Measurements from ENCODE around the gene CYCS. TPM values are rescaled to one million over a fixed set of nuclear protein-coding genes. Genes with fewer than 3 reads are reported as not detected.
A peak's percentile ranks its signal among the peaks of the same experiment; 100 is the strongest.

Gene CYCS
- total RNA-seq, 1 donor from 2014 or later, result 70.7 TPM

- H3K36me3 ChIP-seq (ENCODE audit: control insufficient read depth, insufficient read depth, low read length), result no peaks in the 10 kb centered on the region
- no peaks in the 10 kb centered on the region for H3K27me3 ChIP-seq (ENCODE audit: control insufficient read depth, insufficient read depth, low read length)
- no peak for DNase-seq (ENCODE audit: low read depth)
- TF ChIP-seq, protein P1, sequence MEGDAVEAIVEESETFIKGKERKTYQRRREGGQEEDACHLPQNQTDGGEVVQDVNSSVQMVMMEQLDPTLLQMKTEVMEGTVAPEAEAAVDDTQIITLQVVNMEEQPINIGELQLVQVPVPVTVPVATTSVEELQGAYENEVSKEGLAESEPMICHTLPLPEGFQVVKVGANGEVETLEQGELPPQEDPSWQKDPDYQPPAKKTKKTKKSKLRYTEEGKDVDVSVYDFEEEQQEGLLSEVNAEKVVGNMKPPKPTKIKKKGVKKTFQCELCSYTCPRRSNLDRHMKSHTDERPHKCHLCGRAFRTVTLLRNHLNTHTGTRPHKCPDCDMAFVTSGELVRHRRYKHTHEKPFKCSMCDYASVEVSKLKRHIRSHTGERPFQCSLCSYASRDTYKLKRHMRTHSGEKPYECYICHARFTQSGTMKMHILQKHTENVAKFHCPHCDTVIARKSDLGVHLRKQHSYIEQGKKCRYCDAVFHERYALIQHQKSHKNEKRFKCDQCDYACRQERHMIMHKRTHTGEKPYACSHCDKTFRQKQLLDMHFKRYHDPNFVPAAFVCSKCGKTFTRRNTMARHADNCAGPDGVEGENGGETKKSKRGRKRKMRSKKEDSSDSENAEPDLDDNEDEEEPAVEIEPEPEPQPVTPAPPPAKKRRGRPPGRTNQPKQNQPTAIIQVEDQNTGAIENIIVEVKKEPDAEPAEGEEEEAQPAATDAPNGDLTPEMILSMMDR (IDR thresholded peaks at IDR 0.05; ENCODE audit: insufficient read depth, low read length, poor library complexity, severe bottlenecking), result no peak
- no peak overlapping the region for H3K4me3 ChIP-seq (ENCODE audit: low read depth, low read length)
Measured at GRCh38 chr7:25103773-25104172, 21.3 kb downstream of the CYCS start.

DNA sequence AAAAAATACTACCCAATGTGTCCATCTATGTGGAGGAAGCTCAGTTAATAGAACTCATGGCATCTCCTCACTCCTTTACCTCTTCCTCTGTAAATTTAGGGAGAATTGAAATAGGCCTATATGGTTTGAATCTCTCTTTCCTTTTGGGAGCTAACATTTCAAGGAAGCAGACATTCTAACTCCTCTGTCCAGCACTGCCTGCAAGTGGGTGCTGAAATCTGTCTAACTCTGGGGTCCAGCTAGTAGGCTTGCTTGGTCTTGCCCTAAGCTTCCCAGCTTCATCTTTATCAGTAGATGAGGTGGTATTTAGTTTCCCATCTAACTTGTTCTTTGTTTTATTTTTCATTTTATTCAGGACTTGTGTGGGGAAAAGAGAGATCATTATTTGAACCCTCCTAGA, 23.2 kb downstream of the CYCS start:
- TF ChIP-seq, protein P1 (IDR thresholded peaks at IDR 0.05; ENCODE audit: insufficient read depth, low read length, poor library complexity, severe bottlenecking), result no peak
- Histone ChIP-seq H3K4me3 (ENCODE audit: low read depth, low read length) (no peak overlapping the region), H3K27me3 (ENCODE audit: control insufficient read depth, insufficient read depth, low read length) (no peaks in the 10 kb centered on the region), H3K36me3 (ENCODE audit: control insufficient read depth, insufficient read depth, low read length) (no peaks in the 10 kb centered on the region)
- no peak for DNase-seq (ENCODE audit: low read depth)

DNA sequence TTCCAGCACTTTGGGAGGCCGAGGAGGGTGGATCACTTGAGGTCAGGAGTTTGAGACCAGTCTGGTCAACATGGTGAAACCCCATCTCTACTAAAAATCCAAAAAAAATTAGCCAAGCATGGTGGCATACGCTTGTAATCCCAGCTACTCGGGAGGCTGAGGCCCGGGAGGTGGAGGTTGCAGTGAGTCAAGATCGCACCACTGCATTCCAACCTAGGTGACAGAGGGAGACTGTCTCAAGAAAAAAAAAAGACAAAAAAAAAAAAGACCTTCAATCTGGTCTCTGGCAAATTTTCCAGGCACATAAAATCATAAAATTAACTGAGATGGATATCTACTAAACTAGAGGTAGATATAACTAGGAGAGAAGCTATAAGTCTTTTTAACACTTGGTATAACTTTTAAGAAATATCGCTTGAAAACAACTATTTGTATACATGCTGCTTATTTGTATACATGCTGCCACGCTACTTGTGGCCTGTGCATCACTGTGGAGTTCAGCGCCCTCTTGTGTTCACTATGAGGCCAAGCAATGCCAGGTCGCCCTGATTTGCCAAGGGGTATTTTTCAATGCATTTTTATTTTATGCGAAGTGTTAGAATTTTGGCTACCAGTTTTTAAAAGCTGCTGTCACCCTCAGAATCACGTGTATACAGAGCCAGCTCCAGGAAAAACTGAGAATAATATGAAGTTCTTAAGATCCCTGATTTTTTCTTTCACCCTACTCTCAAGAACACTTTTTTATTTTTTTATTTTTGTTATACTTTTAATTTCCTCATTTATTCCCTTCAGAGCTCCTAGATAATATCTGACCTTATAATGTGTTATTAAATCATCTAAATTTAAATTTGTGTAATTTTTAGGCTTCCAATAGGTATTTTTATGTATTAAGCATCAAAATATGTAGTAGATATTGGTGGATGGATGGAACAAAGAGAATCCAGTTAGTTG, 26.7 kb downstream of the CYCS start:
- TF ChIP-seq, protein P1 (IDR thresholded peaks at IDR 0.05; ENCODE audit: insufficient read depth, low read length, poor library complexity, severe bottlenecking), result peak; percentile 92
- H3K36me3 ChIP-seq (ENCODE audit: control insufficient read depth, insufficient read depth, low read length), result no peaks in the 10 kb centered on the region
- no peaks in the 10 kb centered on the region for H3K27me3 ChIP-seq (ENCODE audit: control insufficient read depth, insufficient read depth, low read length)
- peak; percentile 31 for DNase-seq (ENCODE audit: low read depth)
- no peak overlapping the region for H3K4me3 ChIP-seq (ENCODE audit: low read depth, low read length)

DNA sequence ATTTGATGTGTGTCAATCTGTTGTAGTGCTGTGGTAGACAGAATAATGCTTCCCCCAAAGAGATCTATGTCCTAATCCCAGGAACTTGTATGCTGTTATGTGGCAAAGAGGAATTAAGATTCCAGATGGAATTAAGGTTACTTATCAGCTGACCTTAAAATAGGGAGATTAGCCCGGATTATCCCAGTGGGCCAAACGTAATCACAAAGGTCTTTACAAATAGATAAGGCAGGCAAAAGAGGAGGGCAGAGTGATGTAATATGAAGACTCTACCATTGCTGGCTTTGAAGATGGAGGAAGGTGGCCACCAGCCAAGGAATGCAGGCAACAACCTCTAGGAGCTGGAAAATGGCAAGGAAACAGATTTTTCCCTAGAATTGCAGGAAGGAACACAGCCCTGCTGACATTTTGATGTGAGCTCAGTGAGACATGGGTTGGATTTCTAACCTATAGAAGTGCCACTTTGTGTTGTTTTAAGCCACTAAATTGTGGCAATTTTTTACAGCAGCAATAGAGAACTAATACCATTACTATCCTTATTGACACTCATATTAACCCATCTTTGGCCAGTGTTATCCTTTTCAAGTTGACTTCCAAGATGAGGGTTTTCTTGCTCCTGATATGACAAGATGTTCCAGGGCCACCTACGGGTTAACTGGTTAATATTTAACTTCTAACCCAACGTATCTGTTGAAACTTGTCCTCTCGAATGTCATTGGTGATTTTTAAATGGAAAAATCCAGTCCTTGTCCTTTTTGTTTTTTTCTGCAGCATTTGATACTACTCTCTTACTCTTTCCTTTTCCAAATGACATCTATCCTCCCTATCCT, 29.3 kb downstream of the CYCS start:
- no peak overlapping the region for H3K4me3 ChIP-seq (ENCODE audit: low read depth, low read length)
- TF ChIP-seq, protein P1 (IDR thresholded peaks at IDR 0.05; ENCODE audit: insufficient read depth, low read length, poor library complexity, severe bottlenecking), result no peak
- no peaks in the 10 kb centered on the region for H3K27me3 ChIP-seq (ENCODE audit: control insufficient read depth, insufficient read depth, low read length)
- no peaks in the 10 kb centered on the region for H3K36me3 ChIP-seq (ENCODE audit: control insufficient read depth, insufficient read depth, low read length)
- DNase-seq (ENCODE audit: low read depth), result no peak

DNA sequence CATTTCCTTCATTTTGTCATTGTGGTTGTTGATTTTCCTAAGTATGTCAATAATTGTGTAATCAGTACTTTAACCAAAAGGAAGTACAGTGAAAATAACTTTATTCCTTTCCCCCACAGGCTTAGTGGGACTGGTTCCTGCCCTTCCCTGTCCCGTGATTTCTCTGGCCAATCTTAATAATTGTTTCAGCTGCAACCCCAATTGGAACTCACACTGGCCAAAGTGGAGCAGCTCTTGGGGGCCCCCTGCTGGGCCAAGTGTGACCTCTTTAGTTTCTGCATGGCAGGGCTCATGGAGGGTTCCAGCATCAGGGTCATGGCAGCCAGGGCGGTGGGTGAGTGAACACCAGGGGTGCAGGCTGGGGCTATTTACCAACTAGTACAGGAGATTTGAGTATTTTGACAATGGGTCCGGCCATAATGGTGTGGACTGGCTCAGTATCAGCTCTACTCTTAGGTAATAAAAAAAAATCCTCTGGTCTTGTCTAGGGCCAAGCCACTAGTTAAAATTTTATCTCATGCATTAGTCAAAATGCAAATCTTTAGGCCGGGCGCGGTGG, 31.7 kb downstream of the CYCS start:
- TF ChIP-seq, protein P1 (IDR thresholded peaks at IDR 0.05; ENCODE audit: insufficient read depth, low read length, poor library complexity, severe bottlenecking), result peak; percentile 91
- no peaks in the 10 kb centered on the region for H3K36me3 ChIP-seq (ENCODE audit: control insufficient read depth, insufficient read depth, low read length)
- no peak for DNase-seq (ENCODE audit: low read depth)
- H3K27me3 ChIP-seq (ENCODE audit: control insufficient read depth, insufficient read depth, low read length), result no peaks in the 10 kb centered on the region
- H3K4me3 ChIP-seq (ENCODE audit: low read depth, low read length), result no peak overlapping the region

All from kidney epithelial cell (primary cell).